Stimulated activated CD8-positive, alpha-beta memory T cell treated with anti-CD3 and anti-CD28 coated beads, Interleukin-15, amount 100 ng/mL, for 24 hours (primary cell): Measurements from ENCODE around the gene NEURL1.
"Not testable (repeated sequence)": the region's sequence is repeated elsewhere in the genome, so short reads cannot be mapped to it uniquely, and the experiment has no call there.

Experiments used
- DNase-seq: peaks from one replicate; pipeline ENCODE4 v3.0.0-alpha.2; 2020; ENCODE audit warnings: low read depth

The NEURL1 gene

DNA sequence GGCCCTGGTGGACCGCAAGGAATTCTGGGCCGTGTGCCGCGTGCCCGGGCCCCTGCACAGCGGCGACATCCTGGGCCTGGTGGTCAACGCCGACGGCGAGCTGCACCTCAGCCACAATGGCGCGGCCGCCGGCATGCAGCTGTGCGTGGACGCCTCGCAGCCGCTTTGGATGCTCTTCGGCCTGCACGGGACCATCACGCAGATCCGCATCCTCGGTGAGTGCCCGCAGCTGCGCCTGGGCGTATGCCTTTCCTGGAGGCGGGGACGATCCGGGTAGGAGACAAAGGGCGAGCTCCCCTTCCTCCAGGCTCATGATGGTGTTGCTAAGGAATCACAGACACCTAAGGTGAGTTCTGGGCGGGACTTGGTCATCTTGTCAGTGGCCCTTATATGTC lies 91.5 kb downstream of the NEURL1 start:
- no peak for DNase-seq

DNA sequence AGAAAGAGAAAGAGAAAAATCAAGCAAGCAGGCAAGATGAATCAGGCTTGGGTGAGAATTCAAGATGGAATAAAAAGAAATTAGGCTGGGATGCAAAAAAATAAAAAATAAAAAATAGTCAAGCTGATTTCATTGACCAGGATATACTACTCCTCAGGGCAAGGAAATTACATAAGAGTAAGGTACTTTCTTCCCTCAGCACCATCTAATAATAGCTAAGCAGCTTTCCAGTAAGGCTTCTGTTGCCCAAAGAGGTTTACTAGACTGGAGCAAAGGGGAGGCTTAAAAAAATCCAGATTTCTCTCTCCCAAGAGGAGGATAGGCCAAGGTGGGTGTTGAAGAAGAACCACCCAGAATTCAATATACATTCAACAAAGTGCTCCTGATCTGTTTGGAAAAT lies 93.6 kb downstream of the NEURL1 start:
- no peak for DNase-seq

DNA sequence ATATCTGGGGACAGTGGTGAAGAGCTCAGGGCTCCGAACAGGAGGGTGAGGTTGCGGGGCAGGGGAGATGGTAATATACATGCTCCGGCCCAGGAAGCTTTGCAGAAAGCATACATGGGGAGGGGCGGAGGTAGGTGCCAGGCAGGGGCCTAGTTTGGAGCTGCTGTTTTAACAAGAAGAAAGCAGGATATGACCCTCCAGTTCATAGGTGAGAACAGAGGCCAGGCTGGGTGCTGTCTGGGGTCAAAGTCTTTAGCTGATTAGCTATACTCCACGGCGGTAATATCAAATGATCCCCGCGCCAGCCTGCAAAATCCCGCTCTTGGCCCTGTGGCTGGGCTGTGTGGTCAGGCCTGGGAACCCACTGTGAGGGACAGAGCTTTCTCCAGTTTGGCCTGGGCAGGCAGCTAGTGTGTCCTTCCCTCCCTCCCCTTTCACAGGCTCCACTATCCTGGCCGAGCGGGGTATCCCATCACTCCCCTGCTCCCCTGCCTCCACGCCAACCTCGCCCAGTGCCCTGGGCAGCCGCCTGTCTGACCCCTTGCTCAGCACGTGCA lies 95.6 kb downstream of the NEURL1 start:
- no peak for DNase-seq

DNA sequence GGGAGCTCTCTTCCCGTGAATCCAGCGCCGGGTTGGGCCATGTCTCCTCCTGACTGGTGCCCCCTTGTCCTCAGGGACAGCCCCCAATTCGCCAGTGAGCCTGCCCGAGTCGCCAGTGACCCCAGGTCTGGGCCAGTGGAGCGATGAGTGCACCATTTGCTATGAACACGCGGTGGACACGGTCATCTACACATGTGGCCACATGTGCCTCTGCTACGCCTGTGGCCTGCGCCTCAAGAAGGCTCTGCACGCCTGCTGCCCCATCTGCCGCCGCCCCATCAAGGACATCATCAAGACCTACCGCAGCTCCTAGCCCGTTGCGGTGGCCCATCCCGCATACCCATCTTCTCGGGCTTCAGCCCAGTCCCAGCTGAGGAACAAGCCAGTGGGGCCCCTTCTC lies 96.6 kb downstream of the NEURL1 start:
- DNase-seq, result no peak

DNA sequence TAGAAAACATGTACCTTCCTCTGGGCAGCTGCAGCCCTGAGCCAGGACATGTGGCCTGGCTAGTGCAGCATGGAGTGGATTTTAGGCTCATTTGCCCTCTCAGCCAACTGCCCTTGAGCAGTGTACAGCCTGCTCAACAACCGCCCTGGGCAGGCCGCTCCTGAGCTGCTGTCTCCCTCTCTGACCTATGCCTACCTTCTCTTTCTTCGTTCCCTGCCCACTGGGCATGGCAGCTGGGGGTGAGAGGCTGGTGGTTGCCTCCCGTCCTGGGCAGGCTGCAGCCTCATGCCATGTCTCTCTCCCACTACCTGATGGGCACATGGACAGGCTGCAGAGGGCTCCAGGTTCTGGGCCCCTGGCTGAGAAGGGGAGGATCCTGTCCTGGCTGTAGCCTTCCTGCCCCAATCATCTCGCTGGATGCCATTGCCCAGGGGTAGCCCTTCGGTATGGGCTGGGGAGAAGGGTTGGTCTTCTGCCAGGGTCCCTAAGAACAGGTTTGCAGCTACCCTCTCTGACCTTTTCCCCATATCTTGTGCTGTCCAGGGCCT lies 97.3 kb downstream of the NEURL1 start:
- DNase-seq, result no peak

DNA sequence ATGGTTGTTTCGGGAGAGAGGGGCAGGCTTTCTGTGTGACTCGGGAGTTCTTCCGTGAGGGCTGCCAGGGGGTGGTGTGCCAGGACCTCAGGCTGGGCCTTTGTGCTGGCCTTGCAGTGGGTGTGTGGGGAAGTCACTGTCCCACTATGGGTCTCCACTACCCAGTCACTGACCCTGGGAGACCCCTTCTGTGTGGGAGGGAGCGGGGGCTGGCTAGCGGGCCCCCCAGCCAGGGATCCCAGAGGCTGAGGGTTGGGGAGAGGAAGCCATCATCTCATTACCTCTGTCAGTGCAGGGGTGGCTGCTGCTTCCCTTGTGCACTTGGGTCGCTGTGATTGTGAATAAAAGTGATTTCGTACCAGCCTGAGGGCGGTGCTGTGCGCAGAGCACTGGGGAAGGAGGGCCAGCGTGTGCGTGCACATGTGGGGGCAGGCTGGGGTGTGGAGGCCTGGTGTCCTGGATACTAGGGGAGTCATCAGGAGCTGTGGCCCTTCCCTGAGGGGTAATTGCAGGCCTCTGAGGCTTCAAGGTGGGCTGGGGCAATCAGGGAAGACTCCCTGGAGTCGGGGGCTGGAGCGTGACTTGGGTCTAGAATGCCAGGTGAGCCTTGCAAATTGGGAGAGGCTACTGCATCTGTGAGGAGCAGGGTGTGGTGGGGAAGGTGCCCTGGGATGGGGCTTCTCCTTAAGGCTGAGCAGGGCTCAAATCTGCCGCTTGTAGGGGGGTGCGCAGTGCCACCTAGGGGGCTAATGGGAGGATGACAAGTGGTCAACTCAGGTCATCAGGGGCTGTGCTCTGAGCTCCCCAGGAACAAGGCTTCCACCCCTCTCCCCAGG lies 98.9 kb downstream of the NEURL1 start:
- no peak for DNase-seq

DNA sequence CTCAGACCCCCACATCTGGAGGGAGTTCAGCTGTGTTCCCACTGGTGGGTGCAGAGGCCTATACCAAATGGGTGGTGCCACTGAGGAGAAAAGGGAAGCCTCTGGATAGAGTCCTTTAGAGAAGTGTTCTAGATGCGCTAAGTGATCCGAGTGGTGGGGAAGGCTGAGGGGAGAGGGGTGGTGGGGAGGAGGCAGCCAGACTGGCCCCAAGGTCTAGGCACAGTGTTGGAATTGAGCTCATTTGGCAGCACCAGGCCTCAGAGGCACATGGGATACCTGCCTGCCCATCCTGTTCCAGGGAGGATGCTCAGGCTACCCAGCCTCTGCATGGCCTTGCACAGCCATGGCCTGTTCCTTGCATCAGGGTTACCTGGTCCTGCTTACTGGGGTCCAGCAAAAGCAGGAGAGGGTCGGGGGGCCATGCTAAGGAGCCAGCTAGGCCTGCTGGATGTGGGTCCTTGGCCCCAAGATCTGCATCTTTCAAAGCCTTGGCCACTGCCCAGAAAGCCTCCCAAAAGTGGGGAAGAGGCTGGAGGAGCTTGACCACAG lies 99.6 kb downstream of the NEURL1 start:
- no peak for DNase-seq

DNA sequence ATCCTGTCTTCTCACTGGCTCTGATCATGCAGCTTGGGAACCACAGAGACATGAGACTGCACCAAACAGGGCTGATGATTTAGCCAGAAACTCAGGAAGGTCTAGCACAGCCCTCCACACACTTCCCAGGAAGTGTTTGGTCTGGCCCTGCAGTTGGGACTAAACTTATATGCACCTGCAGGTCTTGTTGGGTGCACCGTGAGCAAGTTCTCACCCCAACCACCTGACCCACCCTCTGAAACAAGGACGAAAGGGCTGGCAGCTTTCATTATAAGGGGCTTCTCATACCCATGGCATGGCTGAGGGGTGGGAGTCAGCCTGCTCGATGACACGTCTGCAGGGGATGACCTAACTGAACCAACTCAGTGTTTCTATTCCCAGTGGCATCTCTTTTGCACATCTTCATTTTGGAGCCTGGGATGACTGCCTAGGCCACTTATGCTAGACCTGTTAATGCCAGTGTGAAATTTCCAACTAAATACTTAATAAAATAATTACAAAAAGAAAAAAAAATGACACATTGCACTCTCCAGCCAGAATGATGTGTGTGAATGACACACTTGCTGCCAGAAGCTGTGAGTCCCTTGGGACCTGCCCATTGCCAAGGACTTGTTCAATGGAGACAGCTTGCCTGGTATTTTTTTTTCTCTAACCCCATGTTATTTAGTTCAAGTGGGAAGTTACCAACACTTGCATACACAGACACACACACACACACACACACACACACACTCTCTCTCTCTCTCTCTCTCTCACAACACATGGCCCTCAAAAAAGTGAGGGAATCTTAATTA lies 102.6 kb downstream of the NEURL1 start:
- DNase-seq, result no peak

DNA sequence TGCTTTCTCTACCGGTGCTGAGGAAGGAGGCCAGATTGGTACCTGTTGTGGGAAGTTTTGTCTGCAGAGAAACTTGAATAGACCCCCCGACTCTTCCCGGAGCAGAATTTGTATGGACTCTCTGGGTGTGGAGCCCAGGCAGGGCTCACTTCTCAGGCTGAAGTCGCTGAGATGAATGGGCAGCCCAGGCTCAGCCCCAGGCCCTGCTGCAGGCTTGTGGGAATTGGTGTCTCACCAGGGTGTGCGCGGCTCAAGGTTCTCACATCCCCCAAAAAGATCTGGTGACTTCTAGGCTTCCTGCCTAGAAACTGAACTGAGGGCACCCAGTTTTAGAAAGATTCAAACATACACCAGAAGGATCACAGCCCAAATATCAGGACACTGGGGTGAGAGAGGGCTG lies 103.5 kb downstream of the NEURL1 start:
- no peak for DNase-seq

DNA sequence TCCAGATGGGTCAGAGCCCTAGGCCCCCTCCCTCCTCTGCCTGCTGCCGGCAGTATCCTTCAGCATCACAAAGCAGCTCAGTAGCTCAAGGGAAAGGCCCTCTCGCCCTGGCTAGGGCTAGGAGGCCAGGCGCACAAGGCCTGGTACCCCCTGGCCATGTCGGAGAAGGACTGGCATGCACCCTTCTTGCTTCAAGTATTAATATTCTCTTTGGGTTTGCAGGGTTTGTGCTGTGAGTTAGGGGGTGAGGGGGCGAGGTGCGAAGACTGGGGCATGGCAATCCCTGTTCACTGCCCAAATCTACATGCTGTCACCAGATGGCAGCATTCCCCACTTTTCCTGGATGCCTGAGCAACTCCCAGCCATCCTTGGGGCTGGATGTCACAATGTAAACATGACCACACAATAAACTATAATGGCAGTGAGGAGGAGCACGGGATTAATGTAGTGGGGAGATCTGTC lies 105.2 kb downstream of the NEURL1 start:
- no peak for DNase-seq

DNA sequence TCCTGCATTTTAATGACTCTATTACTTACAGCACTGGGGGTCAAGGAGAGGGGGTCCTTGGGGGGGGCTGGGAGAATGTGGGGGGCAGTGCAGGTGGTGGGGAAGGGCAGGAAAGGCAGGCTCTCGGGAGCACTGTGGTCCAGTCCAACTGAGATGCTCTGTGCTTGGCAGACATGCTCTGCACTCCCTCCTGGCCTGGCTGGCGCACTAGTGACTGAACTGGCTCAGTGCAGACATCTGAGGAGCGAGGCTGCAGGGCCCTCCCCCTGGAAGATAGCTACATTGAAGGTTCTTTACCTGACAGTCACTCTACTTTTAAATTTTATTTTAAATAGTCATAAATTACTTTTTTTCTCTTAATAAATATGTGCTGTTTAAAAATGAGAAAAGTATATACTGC lies 105.7 kb downstream of the NEURL1 start:
- DNase-seq, result no peak

DNA sequence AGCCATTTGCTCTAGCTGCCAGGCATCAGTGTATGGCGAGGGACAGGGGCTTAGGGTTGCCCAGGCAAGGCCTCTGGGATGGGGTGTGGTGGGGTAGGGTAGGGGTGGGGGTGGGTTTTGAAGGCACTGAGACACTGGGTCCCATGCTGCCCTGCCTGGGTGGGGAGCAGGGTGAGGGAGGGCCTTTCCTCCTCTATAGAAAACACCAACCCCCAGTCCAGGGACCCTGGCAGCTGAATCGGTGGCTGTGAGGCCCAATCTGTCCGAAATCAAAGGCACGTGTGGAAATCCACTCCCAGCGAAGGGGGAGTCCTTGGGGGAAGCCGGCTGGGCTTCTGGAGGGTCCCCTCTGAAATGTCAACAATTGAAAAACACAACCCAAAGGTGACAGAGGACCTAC lies 106.4 kb downstream of the NEURL1 start:
- no peak for DNase-seq

DNA sequence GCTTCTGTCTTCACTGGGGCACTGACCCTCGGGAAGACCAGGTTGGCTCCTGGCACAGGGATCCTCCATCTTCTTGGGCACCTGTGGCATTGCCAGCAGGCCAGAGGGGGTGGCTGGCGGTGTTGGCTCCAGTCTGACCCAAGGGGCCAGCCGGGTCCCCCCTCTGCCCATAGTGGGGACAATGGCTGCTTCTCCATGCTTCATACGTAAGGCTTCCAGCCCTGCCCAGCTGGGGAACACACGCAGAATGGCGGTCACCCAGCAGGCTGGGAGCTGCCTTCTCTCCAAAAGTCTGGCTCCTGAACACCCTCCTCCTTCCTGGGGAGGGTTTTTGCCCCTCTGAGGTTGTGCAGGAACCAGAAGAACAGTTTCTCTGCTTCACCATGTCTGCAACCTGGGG lies 106.8 kb downstream of the NEURL1 start:
- no peak for DNase-seq

DNA sequence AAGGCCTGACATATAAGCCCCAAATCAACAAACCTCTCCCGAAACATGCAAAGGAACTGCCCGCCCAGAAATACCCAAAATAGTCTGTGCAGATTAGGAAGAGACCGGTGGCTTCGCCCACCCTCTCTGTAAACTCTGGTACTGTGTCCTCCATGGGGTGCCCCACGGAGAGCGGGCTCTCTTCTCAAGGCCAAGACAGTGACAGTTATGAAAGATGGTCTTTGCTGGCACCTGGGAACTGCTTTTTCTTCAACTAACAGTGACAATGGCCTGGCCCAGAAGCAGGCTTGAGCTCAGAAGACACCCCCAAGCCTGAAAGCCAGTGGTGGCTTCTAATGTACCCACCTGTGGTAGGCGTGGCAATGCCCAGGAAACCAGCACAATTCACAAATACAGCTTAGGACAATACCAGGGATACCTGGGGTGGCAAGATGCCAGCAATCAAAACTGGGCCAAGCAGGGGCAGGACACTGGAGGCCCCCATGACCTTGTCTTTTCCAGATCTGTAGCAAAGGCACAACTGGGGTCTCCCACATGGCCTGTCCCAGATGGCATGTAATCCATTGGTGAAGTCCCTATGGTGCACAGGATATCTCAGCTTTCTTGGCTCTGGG lies 107.6 kb downstream of the NEURL1 start:
- no peak for DNase-seq

DNA sequence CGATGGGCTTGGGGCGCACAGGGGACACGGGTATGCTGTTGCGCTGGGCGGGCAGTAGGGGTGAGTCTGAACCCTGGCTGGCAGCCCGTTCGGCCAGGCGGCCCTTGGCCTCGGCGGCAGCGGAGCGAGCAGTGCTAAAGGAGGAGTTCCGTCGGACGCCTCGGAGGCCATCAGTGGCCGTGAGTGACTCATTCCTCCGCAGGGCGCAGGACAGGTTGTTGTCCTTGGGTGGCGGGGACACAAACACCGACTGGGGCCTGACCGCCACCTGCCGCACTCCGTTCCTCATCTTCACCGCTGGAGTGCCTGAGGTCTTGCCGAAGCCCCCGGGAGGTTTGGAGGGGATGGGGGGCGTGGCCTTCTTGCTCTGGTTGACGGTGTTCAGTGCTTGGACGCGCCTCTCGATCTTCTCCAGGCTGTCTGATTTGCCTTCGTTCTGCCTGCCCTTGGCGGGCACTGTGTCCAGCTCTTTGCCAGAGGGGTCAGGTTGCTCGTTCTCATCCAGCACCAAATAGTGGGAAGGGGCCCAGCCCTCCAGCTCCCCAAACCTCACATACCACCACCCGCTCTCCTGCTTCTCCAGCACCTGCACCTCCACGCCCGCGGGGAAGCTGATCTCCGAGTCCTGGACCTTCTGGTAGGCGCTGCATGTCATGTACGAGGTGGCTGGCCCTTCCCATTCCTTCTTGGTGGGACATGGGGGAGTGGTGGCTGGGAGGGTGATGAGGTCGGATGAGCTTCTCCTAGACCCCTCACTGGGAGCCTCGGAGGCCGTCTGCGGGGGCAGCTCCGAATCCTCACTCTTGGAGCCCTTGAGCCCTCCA lies 108.7 kb downstream of the NEURL1 start:
- no peak for DNase-seq

DNA sequence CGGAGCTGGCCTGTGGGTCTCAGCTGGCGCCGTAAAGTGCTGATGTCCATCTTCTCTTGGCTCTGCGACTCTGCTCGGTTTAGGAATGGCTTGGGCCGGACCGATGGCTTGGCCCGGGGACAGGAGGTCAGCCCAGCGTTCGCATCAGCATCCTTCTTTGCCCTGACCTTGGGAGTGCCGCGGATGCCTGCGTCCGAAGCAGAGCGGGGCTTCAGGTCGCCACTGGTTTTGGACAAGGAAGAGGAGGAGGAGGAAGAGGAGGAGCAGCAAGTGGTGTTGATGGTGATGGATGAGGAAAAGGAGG lies 109.3 kb downstream of the NEURL1 start:
- DNase-seq, result no peak

DNA sequence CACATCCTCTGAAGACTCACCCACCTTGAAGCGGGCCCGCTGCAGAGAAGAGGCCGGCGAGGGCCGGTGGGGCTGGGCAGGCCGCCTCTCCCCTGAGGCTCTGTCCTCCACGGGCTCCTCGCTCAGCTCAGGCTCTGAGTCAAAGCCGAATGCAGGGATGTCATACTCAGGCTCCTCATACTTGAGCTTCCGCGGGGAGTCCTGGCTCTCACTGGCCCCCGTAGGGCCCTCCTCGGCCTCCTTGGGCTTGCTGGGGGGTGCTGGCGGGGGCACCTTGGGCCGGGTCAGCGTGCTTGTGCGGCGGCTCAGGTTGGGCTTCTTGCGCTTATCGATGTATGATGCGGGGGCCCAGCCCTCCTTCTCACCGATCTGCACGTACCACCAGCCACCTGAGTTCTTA lies 109.9 kb downstream of the NEURL1 start:
- no peak for DNase-seq

DNA sequence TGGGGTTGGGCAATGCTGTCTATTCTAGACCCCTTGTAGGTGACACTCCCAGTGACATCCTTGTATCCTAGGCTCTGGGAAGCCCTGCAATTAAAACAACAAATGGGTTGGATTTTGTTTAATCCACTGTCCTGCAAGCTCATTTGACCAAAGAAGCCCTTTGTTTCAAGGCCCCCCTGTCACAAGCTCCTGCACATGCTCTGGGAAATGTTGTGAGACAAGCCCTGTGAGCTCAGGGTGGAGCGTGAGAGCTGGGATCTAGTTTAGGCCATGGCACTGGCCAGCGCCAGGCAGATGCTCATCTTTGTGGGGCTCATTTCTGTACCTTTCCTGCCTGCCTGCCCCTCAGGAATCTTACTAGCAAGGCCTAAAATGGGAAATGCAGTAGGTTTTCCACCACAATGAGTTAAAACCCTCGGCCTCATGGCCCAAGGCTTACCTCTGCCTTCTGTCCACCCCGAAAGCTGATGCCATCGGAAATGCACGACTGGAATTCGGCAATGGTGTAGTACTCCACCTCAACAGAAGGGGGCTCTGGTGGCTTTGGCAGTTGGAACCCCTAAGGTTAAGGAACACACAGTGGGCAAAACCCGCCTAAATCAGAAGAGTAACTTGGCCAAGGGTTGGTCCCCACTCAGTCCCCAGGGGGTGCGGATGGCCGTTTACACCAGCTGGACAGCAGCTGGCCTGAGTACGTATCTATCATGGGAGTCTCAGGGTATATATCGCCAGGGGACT lies 112.0 kb downstream of the NEURL1 start:
- no peak for DNase-seq

DNA sequence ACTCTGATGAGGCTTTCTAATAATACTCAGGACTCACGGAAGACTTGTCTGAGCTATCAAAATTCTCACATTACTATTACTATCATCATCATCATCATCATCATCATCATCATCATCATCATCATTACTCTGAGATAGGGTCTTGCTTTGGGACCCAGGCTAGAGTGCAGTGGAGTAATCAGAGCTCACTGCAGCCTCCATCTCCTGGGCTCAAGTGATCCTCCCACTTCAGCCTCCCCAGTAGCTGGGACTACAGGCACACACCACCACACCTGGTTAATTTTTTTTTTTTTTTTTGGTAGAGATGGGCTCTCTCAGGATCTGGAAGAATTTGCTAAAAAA lies 112.6 kb downstream of the NEURL1 start:
- DNase-seq, result not testable (repeated sequence)

DNA sequence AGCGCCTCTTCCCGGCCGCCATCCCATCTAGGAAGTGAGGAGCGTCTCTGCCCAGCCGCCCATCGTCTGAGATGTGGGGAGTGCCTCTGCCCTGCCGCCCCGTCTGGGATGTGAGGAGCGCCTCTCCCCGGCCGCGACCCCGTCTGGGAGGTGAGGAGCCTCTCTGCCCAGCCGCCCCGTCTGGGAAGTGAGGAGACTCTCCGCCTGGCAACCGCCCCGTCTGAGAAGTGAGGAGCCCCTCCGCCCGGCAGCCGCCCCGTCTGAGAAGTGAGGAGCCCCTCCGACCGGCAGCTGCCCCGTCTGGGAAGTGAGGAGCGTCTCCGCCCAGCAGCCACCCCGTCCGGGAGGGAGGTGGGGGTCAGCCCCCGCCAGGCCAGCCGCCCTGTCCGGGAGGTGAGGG lies 113.5 kb downstream of the NEURL1 start:
- DNase-seq, result not testable (repeated sequence)

DNA sequence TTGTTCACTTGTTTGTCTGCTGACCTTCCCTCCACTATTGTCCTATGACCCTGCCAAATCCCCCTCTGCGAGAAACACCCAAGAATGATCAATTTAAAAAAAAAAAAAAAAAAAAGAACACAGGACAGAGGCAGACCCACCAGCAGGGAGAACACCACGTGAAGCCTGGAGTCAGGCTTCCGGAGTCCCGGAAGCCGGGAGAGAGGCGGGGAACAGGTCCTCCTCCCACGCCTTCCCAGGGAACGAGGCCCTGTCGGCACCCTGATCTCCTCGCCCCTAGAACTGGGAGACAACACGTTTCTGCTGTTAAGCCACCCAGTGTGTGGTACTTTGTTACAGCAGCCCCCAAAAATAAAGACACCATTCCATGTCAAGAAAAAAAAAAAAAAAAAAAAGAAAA lies 114.6 kb downstream of the NEURL1 start:
- not testable (repeated sequence) for DNase-seq
